ENCODE results near the gene EIF3K. TPM values are rescaled to one million over a fixed set of nuclear protein-coding genes. Genes with fewer than 3 reads are reported as not detected.

EIF3K gene
- total and polyA plus RNA-seq, 10 of the 15 experiments (the other 5 are each of a cell fraction or from before 2014, with no cell fraction given): 330 to 927 (median 436) TPM

DNA sequence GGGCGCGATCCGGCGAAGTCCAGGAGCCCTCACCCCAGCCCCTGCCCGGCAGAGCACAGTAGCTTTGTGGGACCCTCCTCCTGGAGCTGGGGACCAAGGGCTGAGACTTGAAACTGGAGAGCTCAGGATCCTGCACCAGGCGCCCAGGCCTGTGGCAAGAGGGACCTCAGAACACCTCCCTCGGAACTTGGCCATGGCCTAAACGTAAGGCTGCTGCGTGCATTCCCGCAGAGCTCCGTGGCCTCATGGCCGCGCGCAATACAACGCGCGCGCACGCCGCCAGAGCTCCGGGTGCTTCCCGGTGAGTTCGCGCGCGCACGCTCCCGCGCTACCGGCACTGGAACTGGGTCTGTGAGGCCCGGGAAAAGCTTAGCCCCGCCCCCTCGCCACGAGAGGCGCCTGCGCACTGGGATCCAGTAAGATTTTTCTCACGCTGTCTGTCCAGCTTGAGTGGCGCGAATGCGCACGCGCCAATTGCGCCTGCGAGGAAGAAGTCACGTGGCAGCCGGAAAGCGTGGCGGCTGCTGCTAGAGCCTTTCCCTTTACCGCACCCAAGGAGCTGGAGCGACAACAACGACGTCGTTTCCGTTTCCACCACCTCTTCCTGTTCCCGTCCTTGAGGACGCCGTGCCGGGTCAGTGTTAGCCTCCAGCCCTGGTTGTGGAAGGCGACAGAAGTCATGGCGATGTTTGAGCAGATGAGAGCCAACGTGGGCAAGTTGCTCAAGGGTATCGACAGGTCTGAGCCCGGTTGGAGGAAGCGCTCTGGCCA lies at the start of gene EIF3K (continued):
- no peak for TF ChIP-seq IRF4 (IDR thresholded peaks at IDR 0.05; ENCODE audit: low read depth, low read length)
- TF ChIP-seq, protein P1, sequence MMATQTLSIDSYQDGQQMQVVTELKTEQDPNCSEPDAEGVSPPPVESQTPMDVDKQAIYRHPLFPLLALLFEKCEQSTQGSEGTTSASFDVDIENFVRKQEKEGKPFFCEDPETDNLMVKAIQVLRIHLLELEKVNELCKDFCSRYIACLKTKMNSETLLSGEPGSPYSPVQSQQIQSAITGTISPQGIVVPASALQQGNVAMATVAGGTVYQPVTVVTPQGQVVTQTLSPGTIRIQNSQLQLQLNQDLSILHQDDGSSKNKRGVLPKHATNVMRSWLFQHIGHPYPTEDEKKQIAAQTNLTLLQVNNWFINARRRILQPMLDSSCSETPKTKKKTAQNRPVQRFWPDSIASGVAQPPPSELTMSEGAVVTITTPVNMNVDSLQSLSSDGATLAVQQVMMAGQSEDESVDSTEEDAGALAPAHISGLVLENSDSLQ (IDR thresholded peaks at IDR 0.05): peak; percentile 89
- TF ChIP-seq, protein P2, sequence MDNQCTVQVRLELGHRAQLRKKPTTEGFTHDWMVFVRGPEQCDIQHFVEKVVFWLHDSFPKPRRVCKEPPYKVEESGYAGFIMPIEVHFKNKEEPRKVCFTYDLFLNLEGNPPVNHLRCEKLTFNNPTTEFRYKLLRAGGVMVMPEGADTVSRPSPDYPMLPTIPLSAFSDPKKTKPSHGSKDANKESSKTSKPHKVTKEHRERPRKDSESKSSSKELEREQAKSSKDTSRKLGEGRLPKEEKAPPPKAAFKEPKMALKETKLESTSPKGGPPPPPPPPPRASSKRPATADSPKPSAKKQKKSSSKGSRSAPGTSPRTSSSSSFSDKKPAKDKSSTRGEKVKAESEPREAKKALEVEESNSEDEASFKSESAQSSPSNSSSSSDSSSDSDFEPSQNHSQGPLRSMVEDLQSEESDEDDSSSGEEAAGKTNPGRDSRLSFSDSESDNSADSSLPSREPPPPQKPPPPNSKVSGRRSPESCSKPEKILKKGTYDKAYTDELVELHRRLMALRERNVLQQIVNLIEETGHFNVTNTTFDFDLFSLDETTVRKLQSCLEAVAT (IDR thresholded peaks at IDR 0.05): no peak
- TF ChIP-seq, protein P3, sequence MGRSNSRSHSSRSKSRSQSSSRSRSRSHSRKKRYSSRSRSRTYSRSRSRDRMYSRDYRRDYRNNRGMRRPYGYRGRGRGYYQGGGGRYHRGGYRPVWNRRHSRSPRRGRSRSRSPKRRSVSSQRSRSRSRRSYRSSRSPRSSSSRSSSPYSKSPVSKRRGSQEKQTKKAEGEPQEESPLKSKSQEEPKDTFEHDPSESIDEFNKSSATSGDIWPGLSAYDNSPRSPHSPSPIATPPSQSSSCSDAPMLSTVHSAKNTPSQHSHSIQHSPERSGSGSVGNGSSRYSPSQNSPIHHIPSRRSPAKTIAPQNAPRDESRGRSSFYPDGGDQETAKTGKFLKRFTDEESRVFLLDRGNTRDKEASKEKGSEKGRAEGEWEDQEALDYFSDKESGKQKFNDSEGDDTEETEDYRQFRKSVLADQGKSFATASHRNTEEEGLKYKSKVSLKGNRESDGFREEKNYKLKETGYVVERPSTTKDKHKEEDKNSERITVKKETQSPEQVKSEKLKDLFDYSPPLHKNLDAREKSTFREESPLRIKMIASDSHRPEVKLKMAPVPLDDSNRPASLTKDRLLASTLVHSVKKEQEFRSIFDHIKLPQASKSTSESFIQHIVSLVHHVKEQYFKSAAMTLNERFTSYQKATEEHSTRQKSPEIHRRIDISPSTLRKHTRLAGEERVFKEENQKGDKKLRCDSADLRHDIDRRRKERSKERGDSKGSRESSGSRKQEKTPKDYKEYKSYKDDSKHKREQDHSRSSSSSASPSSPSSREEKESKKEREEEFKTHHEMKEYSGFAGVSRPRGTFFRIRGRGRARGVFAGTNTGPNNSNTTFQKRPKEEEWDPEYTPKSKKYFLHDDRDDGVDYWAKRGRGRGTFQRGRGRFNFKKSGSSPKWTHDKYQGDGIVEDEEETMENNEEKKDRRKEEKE (IDR thresholded peaks at IDR 0.05): no peak
- TF ChIP-seq, protein P4, sequence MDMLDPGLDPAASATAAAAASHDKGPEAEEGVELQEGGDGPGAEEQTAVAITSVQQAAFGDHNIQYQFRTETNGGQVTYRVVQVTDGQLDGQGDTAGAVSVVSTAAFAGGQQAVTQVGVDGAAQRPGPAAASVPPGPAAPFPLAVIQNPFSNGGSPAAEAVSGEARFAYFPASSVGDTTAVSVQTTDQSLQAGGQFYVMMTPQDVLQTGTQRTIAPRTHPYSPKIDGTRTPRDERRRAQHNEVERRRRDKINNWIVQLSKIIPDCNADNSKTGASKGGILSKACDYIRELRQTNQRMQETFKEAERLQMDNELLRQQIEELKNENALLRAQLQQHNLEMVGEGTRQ (IDR thresholded peaks at IDR 0.05; ENCODE audit: borderline replicate concordance, low read depth, low read length): peak; percentile 95
- TF ChIP-seq NR2F1 (conservative IDR thresholded peaks at IDR 0.05): no peak
- TF ChIP-seq EGR1 (IDR thresholded peaks at IDR 0.05; ENCODE audit: borderline replicate concordance in 1 of 2, low read depth in 2 of 2, low read length in 2 of 2): 0 out of 3 replicates have a peak, but pooled peaks of 1 of the 2 experiments have one; percentile 37
- TF ChIP-seq, protein P5, sequence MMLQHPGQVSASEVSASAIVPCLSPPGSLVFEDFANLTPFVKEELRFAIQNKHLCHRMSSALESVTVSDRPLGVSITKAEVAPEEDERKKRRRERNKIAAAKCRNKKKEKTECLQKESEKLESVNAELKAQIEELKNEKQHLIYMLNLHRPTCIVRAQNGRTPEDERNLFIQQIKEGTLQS (IDR thresholded peaks at IDR 0.05; ENCODE audit: borderline replicate concordance, extremely low read depth, low read depth, low read length): peak; percentile 96; the same call in 1 of the 2 replicates
- peak; percentile 66; the same call in 1 of the 2 replicates for TF ChIP-seq ESRRA (IDR thresholded peaks at IDR 0.05; ENCODE audit: low read length)
- TF ChIP-seq SREBF1 (IDR thresholded peaks at IDR 0.05; ENCODE audit: low read length): no peak; the same call in 1 of the 2 replicates
- no peak for TF ChIP-seq YBX1 (IDR thresholded peaks at IDR 0.05)
- TF ChIP-seq SMC3 (IDR thresholded peaks at IDR 0.05; ENCODE audit: borderline replicate concordance, low read length): no peak
- TF ChIP-seq CBFB (IDR thresholded peaks at IDR 0.05; ENCODE audit: low read depth): peak; percentile 56; the same call in 1 of the 2 replicates
- no peak for TF ChIP-seq ZSCAN29 (IDR thresholded peaks at IDR 0.05)
- TF ChIP-seq NFXL1 (IDR thresholded peaks at IDR 0.05; ENCODE audit: borderline replicate concordance): no peak
- TF ChIP-seq, protein P6, sequence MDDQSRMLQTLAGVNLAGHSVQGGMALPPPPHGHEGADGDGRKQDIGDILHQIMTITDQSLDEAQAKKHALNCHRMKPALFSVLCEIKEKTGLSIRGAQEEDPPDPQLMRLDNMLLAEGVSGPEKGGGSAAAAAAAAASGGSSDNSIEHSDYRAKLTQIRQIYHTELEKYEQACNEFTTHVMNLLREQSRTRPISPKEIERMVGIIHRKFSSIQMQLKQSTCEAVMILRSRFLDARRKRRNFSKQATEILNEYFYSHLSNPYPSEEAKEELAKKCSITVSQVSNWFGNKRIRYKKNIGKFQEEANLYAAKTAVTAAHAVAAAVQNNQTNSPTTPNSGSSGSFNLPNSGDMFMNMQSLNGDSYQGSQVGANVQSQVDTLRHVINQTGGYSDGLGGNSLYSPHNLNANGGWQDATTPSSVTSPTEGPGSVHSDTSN (IDR thresholded peaks at IDR 0.05; ENCODE audit: insufficient replicate concordance, low read depth, low read length): peak; percentile 19
- TF ChIP-seq, protein P7, sequence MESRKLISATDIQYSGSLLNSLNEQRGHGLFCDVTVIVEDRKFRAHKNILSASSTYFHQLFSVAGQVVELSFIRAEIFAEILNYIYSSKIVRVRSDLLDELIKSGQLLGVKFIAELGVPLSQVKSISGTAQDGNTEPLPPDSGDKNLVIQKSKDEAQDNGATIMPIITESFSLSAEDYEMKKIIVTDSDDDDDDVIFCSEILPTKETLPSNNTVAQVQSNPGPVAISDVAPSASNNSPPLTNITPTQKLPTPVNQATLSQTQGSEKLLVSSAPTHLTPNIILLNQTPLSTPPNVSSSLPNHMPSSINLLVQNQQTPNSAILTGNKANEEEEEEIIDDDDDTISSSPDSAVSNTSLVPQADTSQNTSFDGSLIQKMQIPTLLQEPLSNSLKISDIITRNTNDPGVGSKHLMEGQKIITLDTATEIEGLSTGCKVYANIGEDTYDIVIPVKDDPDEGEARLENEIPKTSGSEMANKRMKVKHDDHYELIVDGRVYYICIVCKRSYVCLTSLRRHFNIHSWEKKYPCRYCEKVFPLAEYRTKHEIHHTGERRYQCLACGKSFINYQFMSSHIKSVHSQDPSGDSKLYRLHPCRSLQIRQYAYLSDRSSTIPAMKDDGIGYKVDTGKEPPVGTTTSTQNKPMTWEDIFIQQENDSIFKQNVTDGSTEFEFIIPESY (IDR thresholded peaks at IDR 0.05): no peak
- no peak for TF ChIP-seq CBX5 (IDR thresholded peaks at IDR 0.05; ENCODE audit: low read depth)
- 0 out of 2 replicates have a peak, but pooled peaks have one; percentile 38 for TF ChIP-seq SPI1 (IDR thresholded peaks at IDR 0.05; ENCODE audit: borderline replicate concordance, insufficient read depth, low read depth, low read length)

Data from GM12878 (cell line).